ENCODE measurements around the gene ABCB4.
"Not testable (repeated sequence)": the region's sequence is repeated elsewhere in the genome, so short reads cannot be mapped to it uniquely, and the experiment has no call there.

The ABCB4 gene

DNA sequence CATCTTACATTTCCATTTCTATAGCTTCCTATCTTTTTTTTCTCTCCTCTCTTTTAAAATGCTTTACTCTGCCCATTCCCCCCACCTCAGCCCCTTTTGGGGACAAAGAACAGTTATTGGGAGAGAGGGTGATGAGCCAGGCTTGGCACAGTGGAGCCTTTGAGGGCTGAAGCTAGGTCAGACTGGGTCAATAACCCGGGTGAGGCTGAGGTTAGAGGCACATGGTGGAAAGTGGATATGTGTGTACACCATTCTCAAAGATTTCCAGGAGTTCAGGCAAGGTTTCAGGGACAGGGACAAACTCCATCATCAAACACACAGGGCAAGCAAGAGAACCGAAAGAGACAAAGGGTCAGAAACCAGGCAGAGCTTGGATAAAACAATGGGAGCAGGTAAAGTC, 11.5 kb downstream of the ABCB4 start:
- no peaks in the 10 kb centered on the region for H3K27me3 ChIP-seq (ENCODE audit: control insufficient read depth, insufficient read depth, low read length)
- no peaks in the 10 kb centered on the region for H3K36me3 ChIP-seq (ENCODE audit: control insufficient read depth, insufficient read depth, low read length)
- TF ChIP-seq CTCF (IDR thresholded peaks at IDR 0.05): no peak
- H3K4me1 ChIP-seq: no peaks in the 10 kb centered on the region
- H3K79me2 ChIP-seq: no peaks in the 10 kb centered on the region
- no peak overlapping the region for H2AFZ ChIP-seq
- no peak overlapping the region for H3K4me3 ChIP-seq (ENCODE audit: low read depth, low read length)
- H3K9me3 ChIP-seq (ENCODE audit: control insufficient read depth, low read length): no peaks in the 10 kb centered on the region
- no peak overlapping the region for H3K4me2 ChIP-seq (ENCODE audit: low read length)
- H3K9ac ChIP-seq: no peak overlapping the region
- no peak overlapping the region for H3K27ac ChIP-seq

GRCh38 chr7:87460444-87460843, 15.0 kb downstream of the ABCB4 start:
- H3K79me2 ChIP-seq; H3K36me3 ChIP-seq (ENCODE audit: control insufficient read depth, insufficient read depth, low read length); H2AFZ ChIP-seq; H3K27ac ChIP-seq; H3K9ac ChIP-seq; H3K4me1 ChIP-seq; H3K4me3 ChIP-seq (ENCODE audit: low read depth, low read length); H3K9me3 ChIP-seq (ENCODE audit: control insufficient read depth, low read length); H3K27me3 ChIP-seq (ENCODE audit: control insufficient read depth, insufficient read depth, low read length); H3K4me2 ChIP-seq (ENCODE audit: low read length): not testable (repeated sequence)

DNA sequence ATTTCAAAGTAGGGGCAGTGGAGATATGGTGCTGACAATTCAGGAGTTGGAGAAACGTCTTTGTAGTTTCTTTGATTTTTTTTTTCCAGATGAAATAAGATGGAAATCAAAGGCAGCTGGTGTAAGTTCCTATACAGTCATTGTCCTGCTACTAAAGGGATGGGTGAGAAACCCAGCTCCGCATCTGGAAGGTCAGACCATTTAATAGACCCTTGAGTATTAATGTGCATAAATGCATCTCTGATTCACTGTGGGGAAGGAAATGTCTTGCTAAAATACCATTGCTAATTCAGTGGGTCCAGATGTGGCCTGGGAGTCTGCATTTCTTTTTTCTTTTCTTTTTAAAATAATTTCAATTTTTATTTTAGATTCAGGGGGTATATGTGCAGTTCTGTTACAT, 15.5 kb downstream of the ABCB4 start:
- Histone ChIP-seq H3K9ac (no peak overlapping the region), H2AFZ (no peak overlapping the region), H3K4me2 (ENCODE audit: low read length) (no peak overlapping the region), H3K27ac (no peak overlapping the region), H3K36me3 (ENCODE audit: control insufficient read depth, insufficient read depth, low read length) (no peaks in the 10 kb centered on the region), H3K27me3 (ENCODE audit: control insufficient read depth, insufficient read depth, low read length) (no peaks in the 10 kb centered on the region), H3K9me3 (ENCODE audit: control insufficient read depth, low read length) (no peaks in the 10 kb centered on the region), H3K4me1 (no peaks in the 10 kb centered on the region), H3K79me2 (no peaks in the 10 kb centered on the region), H3K4me3 (ENCODE audit: low read depth, low read length) (no peak overlapping the region)
- no peak for TF ChIP-seq CTCF (IDR thresholded peaks at IDR 0.05)

DNA sequence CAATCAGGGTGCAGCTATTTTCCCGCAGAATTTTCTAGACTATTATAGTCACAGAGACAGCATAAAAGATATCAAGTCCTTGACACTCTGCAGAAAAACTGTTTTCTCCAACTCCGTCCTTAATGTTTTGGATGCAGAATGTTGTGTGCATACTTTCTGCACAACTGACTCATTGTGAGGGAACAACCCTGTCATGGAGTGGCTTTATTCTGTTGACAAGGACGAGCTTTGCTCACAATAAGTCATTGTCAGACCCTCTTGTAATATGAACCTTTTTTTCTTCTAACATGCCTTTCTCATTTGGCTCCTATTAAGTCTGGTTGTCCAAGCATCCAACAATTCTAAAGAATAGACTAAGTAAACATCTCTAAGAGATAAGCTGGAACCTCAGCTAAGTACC, 17.3 kb downstream of the ABCB4 start:
- no peak overlapping the region for H3K4me2 ChIP-seq (ENCODE audit: low read length)
- no peak overlapping the region for H3K9ac ChIP-seq
- H3K79me2 ChIP-seq: no peaks in the 10 kb centered on the region
- H3K4me3 ChIP-seq (ENCODE audit: low read depth, low read length): no peak overlapping the region
- TF ChIP-seq CTCF (IDR thresholded peaks at IDR 0.05): no peak
- no peaks in the 10 kb centered on the region for H3K27me3 ChIP-seq (ENCODE audit: control insufficient read depth, insufficient read depth, low read length)
- no peaks in the 10 kb centered on the region for H3K4me1 ChIP-seq
- no peak overlapping the region for H2AFZ ChIP-seq
- H3K36me3 ChIP-seq (ENCODE audit: control insufficient read depth, insufficient read depth, low read length): no peaks in the 10 kb centered on the region
- no peaks in the 10 kb centered on the region for H3K9me3 ChIP-seq (ENCODE audit: control insufficient read depth, low read length)
- no peak overlapping the region for H3K27ac ChIP-seq

DNA sequence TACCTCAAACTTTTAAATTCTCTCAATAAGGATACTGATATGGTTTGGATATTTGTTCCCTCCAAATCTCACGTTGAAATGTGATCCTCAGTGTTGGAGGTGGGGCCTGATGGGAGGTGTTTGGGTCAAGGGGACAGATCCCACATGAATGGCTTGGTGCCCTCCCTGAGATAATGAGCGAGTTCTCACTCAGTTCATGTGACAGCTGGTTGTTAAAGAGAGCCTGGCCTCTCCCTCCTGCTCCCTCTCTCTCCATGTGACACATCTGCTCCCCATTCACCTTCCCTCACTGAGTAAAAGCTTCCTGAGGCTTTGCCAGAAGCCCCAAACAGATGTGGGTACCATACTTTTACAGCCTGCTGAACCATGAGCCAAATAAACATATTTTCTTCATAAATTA, 19.2 kb downstream of the ABCB4 start:
- TF ChIP-seq CTCF (IDR thresholded peaks at IDR 0.05): no peak
- no peak overlapping the region for H3K9ac ChIP-seq
- no peaks in the 10 kb centered on the region for H3K36me3 ChIP-seq (ENCODE audit: control insufficient read depth, insufficient read depth, low read length)

More for the DNA sequence above, 19.2 kb downstream of the ABCB4 start:
- Histone ChIP-seq H3K27ac (no peak overlapping the region), H3K79me2 (no peaks in the 10 kb centered on the region), H2AFZ (no peak overlapping the region), H3K4me3 (ENCODE audit: low read depth, low read length) (no peak overlapping the region), H3K9me3 (ENCODE audit: control insufficient read depth, low read length) (no peaks in the 10 kb centered on the region), H3K4me1 (no peaks in the 10 kb centered on the region), H3K4me2 (ENCODE audit: low read length) (no peak overlapping the region), H3K27me3 (ENCODE audit: control insufficient read depth, insufficient read depth, low read length) (no peaks in the 10 kb centered on the region)

All from parathyroid adenoma (tissue), 2 donors.